Mucosa of stomach (tissue), 1 donor: ENCODE results near the gene ITGAV.

Experiments used
- H3K27me3 ChIP-seq: one replicate; pipeline ENCODE4 v1.7.0; 2013; ENCODE audit warnings: mild to moderate bottlenecking, low read length; ENCODE audit not compliant: control insufficient read depth, insufficient read depth
- H3K36me3 ChIP-seq: one replicate; pipeline ENCODE4 v1.7.0; 2013; ENCODE audit warnings: low read length; ENCODE audit not compliant: control insufficient read depth, insufficient read depth
- H3K4me1 ChIP-seq: one replicate; pipeline ENCODE4 v1.7.0; 2013; ENCODE audit warnings: mild to moderate bottlenecking, low read length; ENCODE audit not compliant: control insufficient read depth, insufficient read depth
- H3K4me3 ChIP-seq: one replicate; pipeline ENCODE4 v1.7.0; 2013; ENCODE audit warnings: low read length
- H3K9ac ChIP-seq: one replicate; pipeline ENCODE4 v1.7.0; 2013; ENCODE audit warnings: mild to moderate bottlenecking, low read length, moderate library complexity
- H3K9me3 ChIP-seq: one replicate; pipeline ENCODE4 v1.7.0; 2013; ENCODE audit warnings: mild to moderate bottlenecking, low read length, moderate library complexity; ENCODE audit not compliant: control insufficient read depth
- donor health status: Pancreatic carcinoma.

The ITGAV gene

GRCh38 chr2:186716004-186716403 is 126.1 kb downstream of the ITGAV start:
- no peak overlapping the region for H3K4me3 ChIP-seq
- H3K27me3 ChIP-seq = no peaks in the 10 kb centered on the region
- H3K9ac ChIP-seq = no peak overlapping the region
- no peaks in the 10 kb centered on the region for H3K9me3 ChIP-seq
- H3K4me1 ChIP-seq = no peaks in the 10 kb centered on the region
- H3K36me3 ChIP-seq = no peaks in the 10 kb centered on the region

GRCh38 chr2:186716899-186717298 is 127.0 kb downstream of the ITGAV start:
- H3K9ac ChIP-seq = no peak overlapping the region
- H3K36me3 ChIP-seq = no peaks in the 10 kb centered on the region
- H3K9me3 ChIP-seq = no peaks in the 10 kb centered on the region
- no peaks in the 10 kb centered on the region for H3K4me1 ChIP-seq
- H3K27me3 ChIP-seq = no peaks in the 10 kb centered on the region
- H3K4me3 ChIP-seq = no peak overlapping the region

GRCh38 chr2:186717320-186718007 is 127.6 kb downstream of the ITGAV start:
- no peak overlapping the region for H3K4me3 ChIP-seq
- no peak overlapping the region for H3K9ac ChIP-seq
- H3K9me3 ChIP-seq = no peaks in the 10 kb centered on the region
- H3K27me3 ChIP-seq = no peaks in the 10 kb centered on the region
- no peaks in the 10 kb centered on the region for H3K4me1 ChIP-seq
- no peaks in the 10 kb centered on the region for H3K36me3 ChIP-seq

DNA sequence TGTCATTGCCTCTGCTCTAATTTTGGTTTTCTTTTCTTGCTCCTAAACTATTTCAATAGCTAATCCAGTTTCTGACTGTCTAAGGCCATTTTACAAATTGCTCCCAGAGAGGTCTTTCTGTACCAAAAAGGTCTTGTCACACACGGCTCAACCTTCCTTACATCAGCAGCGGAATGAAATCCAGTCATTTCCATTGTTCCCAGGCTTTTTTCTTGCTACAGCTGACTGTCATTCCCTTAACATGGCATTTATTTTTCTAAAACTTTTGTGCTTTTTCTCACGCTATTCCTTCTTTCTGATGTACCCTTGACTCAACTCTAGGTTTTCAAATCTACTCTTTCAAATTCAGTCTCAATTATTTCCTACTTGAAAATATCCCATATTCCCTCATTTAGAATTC is 128.3 kb downstream of the ITGAV start:
- Histone ChIP-seq H3K9me3 (no peaks in the 10 kb centered on the region), H3K36me3 (no peaks in the 10 kb centered on the region), H3K27me3 (no peaks in the 10 kb centered on the region), H3K4me1 (no peaks in the 10 kb centered on the region), H3K9ac (no peak overlapping the region), H3K4me3 (no peak overlapping the region)

GRCh38 chr2:186718903-186719302 is 129.0 kb downstream of the ITGAV start:
- Histone ChIP-seq H3K36me3 (no peaks in the 10 kb centered on the region), H3K4me1 (no peaks in the 10 kb centered on the region), H3K9me3 (no peaks in the 10 kb centered on the region), H3K9ac (no peak overlapping the region), H3K27me3 (no peaks in the 10 kb centered on the region), H3K4me3 (no peak overlapping the region)

- Histone ChIP-seq H3K4me3 (no peak overlapping the region), H3K36me3 (no peaks in the 10 kb centered on the region), H3K9me3 (no peaks in the 10 kb centered on the region), H3K27me3 (no peaks in the 10 kb centered on the region), H3K9ac (no peak overlapping the region), H3K4me1 (no peaks in the 10 kb centered on the region)
These were observed 132.1 kb downstream of the ITGAV start for GRCh38 chr2:186721956-186722355.

DNA sequence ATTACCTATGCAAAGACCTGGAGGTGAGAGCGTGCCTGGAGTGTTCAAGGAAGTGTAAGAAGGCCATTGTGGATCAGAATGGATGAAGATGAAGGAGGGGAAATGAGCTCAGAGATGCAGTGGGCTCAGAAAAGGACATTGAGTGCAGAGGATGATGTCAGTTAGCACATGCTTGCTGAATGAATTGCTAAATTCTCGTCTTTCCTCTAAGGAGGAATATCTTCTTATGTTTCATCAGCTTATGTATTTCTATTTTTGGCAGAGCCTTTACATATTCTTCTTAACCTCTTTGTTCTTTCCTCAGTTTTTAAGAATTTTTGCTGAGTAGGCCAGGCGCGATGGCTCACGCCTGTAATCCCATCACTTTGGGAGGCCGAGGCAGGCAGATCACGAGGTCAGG is 134.9 kb downstream of the ITGAV start:
- no peaks in the 10 kb centered on the region for H3K27me3 ChIP-seq
- no peak overlapping the region for H3K4me3 ChIP-seq
- H3K36me3 ChIP-seq = no peaks in the 10 kb centered on the region
- H3K4me1 ChIP-seq = no peaks in the 10 kb centered on the region
- H3K9ac ChIP-seq = no peak overlapping the region
- H3K9me3 ChIP-seq = no peaks in the 10 kb centered on the region

- H3K27me3 ChIP-seq = no peaks in the 10 kb centered on the region
- no peaks in the 10 kb centered on the region for H3K9me3 ChIP-seq
These were observed 135.9 kb downstream of the ITGAV start for GRCh38 chr2:186725783-186726182.

GRCh38 chr2:186726938-186727337 is 137.1 kb downstream of the ITGAV start:
- Histone ChIP-seq H3K4me3 (no peak overlapping the region), H3K36me3 (no peaks in the 10 kb centered on the region), H3K9ac (no peak overlapping the region), H3K27me3 (no peaks in the 10 kb centered on the region), H3K9me3 (no peaks in the 10 kb centered on the region), H3K4me1 (no peaks in the 10 kb centered on the region)

More at GRCh38 chr2:186725783-186726182, 135.9 kb downstream of the ITGAV start:
- no peaks in the 10 kb centered on the region for H3K4me1 ChIP-seq
- no peak overlapping the region for H3K4me3 ChIP-seq
- no peak overlapping the region for H3K9ac ChIP-seq
- H3K36me3 ChIP-seq = no peaks in the 10 kb centered on the region

GRCh38 chr2:186728631-186729030 is 138.8 kb downstream of the ITGAV start:
- H3K9me3 ChIP-seq = no peaks in the 10 kb centered on the region
- H3K4me3 ChIP-seq = no peak overlapping the region
- no peaks in the 10 kb centered on the region for H3K36me3 ChIP-seq
- H3K4me1 ChIP-seq = no peaks in the 10 kb centered on the region
- H3K27me3 ChIP-seq = no peaks in the 10 kb centered on the region
- H3K9ac ChIP-seq = no peak overlapping the region
